ENCODE measurements around the gene TNP1.

The TNP1 gene

GRCh38 chr2:216860426-216861137, 718 bp upstream of the TNP1 start:
- Mint-ChIP-seq H3K4me3 (no peak overlapping the region), H3K36me3 (ENCODE audit: low read depth) (no peaks in the 10 kb centered on the region), H3K4me1 (peaks cover 67% of the 10 kb centered on the region), H3K27me3 (ENCODE audit: low read depth) (peaks cover 9% of the 10 kb centered on the region), H3K27ac (peak overlapping the region in 2 of 3 experiments; percentile 13 to 66), H3K9me3 (no peaks in the 10 kb centered on the region)
- TF ChIP-seq, protein P1, sequence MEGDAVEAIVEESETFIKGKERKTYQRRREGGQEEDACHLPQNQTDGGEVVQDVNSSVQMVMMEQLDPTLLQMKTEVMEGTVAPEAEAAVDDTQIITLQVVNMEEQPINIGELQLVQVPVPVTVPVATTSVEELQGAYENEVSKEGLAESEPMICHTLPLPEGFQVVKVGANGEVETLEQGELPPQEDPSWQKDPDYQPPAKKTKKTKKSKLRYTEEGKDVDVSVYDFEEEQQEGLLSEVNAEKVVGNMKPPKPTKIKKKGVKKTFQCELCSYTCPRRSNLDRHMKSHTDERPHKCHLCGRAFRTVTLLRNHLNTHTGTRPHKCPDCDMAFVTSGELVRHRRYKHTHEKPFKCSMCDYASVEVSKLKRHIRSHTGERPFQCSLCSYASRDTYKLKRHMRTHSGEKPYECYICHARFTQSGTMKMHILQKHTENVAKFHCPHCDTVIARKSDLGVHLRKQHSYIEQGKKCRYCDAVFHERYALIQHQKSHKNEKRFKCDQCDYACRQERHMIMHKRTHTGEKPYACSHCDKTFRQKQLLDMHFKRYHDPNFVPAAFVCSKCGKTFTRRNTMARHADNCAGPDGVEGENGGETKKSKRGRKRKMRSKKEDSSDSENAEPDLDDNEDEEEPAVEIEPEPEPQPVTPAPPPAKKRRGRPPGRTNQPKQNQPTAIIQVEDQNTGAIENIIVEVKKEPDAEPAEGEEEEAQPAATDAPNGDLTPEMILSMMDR (IDR thresholded peaks at IDR 0.05; ENCODE audit: unreplicated experiment in 3 of 3), result no peak

- peaks cover 70% of the 10 kb centered on the region for H3K4me1 Mint-ChIP-seq
- H3K36me3 Mint-ChIP-seq (ENCODE audit: low read depth), result no peaks in the 10 kb centered on the region
- H3K4me3 Mint-ChIP-seq, result no peak overlapping the region
- H3K27me3 Mint-ChIP-seq (ENCODE audit: low read depth), result peaks cover 13% of the 10 kb centered on the region
- peak overlapping the region in 2 of 3 experiments; percentile 48 to 85 for H3K27ac Mint-ChIP-seq
- TF ChIP-seq, protein P1 (IDR thresholded peaks at IDR 0.05; ENCODE audit: unreplicated experiment in 3 of 3), result no peak
- H3K9me3 Mint-ChIP-seq, result no peaks in the 10 kb centered on the region
These were observed 1.6 kb downstream of the TNP1 start for GRCh38 chr2:216858312-216858711.

- Mint-ChIP-seq H3K27ac (peak overlapping the region in 2 of 3 experiments; percentile 14 to 76), H3K36me3 (ENCODE audit: low read depth) (no peaks in the 10 kb centered on the region), H3K9me3 (no peaks in the 10 kb centered on the region), H3K4me3 (no peak overlapping the region), H3K4me1 (peaks cover 63% of the 10 kb centered on the region), H3K27me3 (ENCODE audit: low read depth) (peaks cover 16% of the 10 kb centered on the region)
- TF ChIP-seq, protein P1 (IDR thresholded peaks at IDR 0.05; ENCODE audit: unreplicated experiment in 3 of 3), result no peak
These were observed 2.7 kb downstream of the TNP1 start for GRCh38 chr2:216857131-216857550.

DNA sequence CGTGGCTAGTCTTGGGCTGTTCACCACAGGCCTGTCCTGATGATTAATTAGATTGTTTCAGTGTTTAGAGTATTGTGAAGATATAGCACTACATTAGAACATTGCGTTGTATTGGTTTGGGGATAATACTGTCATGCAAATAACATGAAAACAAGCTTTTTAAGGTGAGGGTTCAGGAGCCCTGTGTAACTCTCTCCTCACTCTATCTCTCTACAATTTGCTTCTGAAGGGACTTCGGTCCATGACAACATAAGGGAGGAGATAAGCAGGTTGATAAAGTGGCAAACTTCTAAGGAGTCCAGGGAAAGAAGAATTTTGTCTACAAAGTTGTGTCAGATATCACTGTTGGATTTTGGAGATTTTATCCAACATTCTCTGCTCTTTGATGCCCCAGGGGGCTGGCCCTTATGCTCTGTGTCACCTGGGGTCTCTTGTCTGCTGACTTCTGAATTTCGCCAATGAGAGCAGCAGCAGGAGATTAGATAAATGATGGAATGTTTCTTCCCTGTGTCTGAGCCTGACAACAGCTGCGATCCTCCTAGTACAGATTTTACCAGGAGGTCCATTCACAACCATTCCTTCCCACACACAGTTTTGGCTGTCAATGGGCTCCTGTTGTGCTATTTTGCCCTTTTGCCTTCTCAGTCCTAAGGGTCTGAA, 3.3 kb downstream of the TNP1 start:
- Mint-ChIP-seq H3K27me3 (ENCODE audit: low read depth) (peaks cover 16% of the 10 kb centered on the region), H3K9me3 (no peaks in the 10 kb centered on the region), H3K4me3 (no peak overlapping the region), H3K36me3 (ENCODE audit: low read depth) (no peaks in the 10 kb centered on the region), H3K4me1 (peaks cover 65% of the 10 kb centered on the region), H3K27ac (peak overlapping the region in 2 of 3 experiments; percentile 14 to 76)
- TF ChIP-seq, protein P1 (IDR thresholded peaks at IDR 0.05; ENCODE audit: unreplicated experiment in 3 of 3), result no peak

GRCh38 chr2:216855605-216856004, 4.3 kb downstream of the TNP1 start:
- H3K27ac Mint-ChIP-seq, result no peak overlapping the region
- H3K4me3 Mint-ChIP-seq, result no peak overlapping the region
- TF ChIP-seq, protein P1 (IDR thresholded peaks at IDR 0.05; ENCODE audit: unreplicated experiment in 3 of 3), result no peak
- peaks cover 69% of the 10 kb centered on the region for H3K4me1 Mint-ChIP-seq
- peaks cover 12% of the 10 kb centered on the region for H3K27me3 Mint-ChIP-seq (ENCODE audit: low read depth)
- H3K36me3 Mint-ChIP-seq (ENCODE audit: low read depth), result no peaks in the 10 kb centered on the region
- H3K9me3 Mint-ChIP-seq, result no peaks in the 10 kb centered on the region
